NCI-H748 (cell line): ENCODE measurements around the gene KCNQ1.

Source experiments
- DNase-seq: peaks from one replicate; lab custom pipeline; 2025; ENCODE audit not compliant: unreplicated experiment; lab: John Stamatoyannopoulos, UW

The KCNQ1 gene

DNA sequence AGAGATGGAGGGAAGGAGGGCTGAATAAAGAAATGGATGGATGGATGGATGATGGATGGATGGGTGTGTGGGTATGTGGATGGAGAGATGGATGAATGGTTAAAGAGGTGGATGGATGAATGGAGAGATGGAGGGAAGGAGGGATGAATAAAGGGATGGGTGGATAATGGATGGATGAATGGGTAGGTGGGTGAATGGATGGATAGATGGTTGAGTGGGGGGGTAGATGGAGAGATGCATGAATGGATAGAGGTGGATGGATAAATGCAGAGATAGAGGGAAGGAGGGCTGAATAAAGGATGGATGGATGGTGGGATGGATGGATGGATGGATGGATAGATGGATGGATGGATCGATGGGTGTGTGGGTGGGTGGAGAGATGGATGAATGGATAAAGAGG, 369.2 kb downstream of the KCNQ1 start:
- DNase-seq: no peak

DNA sequence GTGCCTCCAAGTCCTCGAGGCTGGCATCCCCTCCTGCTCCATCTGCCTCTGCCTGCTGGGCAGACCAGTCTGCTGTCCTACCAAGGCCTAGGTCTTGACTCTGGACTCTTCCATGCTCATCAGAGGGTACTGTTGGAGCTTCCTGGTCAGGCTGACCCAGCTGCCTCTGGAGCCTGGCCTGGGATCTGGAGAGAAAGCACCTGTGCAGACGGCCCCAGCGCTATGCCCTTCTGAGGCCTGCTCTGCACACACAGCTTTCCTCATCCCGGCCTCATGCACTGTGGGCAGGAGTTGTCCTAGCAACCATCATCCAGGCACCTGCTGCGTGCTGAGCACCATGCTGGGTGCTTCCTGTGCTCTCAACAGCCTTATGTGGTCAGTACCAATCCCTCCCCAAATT, 369.9 kb downstream of the KCNQ1 start:
- peak; percentile 40 for DNase-seq

DNA sequence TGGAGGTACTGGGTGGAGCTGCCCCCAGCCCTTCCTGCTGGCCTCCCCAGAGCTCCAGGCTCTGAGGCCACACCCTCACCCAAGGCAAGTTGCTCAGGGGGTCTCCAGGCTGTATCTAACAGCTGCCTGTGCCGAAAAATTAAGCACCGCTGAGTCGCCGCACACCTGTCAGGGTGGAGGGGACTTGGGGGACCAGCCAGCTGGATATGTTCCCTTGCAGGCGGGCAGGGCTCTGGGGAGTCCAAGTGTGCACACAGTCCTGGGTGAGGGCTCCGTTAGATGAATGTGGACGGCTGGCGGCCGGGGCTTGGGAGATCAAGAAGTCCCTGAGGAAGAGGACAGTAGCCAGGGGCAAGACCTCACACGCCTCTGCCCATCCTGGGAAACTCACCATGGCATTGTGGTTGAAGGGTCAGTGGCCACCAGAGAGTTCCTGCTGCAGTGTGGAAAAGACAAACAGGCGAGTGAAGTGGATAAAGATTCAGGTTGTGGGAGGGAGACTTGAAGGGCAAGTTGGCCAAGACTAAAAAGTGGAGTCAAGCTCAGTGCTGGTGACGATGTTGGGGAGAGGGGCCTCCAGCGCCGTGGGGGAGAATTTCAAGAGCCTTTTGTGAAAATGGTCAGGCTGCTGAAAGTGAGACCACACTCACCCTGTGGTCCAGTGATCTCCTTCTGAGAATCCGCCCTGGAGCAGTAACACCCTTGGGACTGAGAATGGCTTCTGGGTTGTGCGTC, 371.1 kb downstream of the KCNQ1 start:
- DNase-seq: no peak

DNA sequence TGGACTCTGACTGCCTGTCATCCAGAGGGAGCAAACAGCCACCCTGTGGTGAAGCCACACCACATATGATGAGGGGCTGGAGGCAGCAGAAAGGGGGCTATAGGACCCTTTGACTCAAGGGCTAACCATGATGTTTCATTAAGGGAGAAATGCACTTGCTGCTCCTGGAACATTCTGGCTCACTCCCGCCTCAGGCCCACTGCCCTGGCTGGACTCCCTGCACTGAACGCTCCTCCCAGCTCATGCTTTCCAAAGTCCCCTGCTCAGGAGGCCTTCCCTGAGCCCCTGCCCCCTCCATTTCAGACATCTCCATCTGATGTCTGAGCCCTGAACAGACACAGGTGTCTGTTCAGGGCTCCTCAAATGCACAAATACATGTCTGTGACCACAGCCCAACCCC, 371.7 kb downstream of the KCNQ1 start:
- no peak for DNase-seq

DNA sequence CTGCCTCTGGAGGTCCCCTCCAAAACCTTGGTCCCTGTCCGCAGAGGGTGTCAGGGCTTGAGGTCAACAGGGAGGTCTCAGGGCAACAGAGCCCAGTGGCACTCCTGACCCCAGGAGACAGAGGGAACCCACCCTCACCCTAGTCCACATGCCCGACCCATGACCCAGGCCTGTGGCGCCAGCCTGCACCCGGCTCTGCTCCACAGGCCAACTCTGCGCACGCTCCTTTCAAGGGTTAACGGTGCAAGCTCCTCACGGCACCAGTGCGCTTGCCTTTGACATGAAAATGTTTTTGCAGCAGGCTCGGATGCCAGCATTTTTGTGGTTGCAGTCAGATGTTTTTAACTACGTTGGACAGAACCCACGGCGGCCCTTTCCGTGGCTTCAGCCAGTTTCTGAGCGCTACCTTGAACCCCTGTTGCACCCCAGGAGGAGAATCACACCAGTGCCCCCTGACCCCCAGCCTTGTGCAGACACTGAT, 372.2 kb downstream of the KCNQ1 start:
- DNase-seq: no peak

DNA sequence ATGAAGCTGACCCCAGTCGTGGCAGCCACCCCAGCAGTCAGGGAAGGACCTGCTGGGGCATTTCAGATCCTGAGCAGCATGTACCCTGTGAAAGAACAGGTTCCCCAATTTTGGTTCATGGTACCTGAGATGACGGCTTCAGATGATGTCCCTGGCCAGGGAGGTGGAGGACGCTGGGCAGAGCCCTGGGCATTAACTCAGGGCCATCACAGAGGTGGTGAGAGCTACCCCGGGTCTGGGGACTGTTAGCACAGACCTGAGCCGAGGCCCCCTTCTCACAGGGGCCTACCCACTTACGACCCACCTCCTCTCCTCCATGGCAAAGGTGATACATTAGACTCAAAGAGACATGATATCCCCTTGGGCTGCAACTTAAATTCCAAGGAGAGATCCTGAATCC, 372.6 kb downstream of the KCNQ1 start:
- no peak for DNase-seq

DNA sequence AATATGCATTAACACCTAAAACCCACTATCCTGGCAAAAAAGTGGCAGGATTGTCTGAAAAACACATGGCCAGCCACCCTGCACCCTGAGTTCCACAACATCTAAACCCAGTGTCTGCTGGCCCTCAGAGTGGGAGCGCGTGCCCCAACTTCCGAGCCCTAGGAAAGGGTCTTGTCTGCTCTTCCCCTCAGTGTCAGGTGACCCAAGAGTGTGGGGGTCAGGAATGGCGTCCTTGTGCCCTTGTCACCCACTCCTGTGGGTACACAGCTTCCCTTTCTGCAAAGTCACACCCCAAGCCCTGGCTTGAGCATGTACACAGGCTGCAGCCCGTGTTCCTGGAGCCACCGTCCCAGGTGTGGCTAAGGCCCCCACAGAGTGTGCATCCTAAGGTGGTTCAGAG, 373.2 kb downstream of the KCNQ1 start:
- DNase-seq: no peak

DNA sequence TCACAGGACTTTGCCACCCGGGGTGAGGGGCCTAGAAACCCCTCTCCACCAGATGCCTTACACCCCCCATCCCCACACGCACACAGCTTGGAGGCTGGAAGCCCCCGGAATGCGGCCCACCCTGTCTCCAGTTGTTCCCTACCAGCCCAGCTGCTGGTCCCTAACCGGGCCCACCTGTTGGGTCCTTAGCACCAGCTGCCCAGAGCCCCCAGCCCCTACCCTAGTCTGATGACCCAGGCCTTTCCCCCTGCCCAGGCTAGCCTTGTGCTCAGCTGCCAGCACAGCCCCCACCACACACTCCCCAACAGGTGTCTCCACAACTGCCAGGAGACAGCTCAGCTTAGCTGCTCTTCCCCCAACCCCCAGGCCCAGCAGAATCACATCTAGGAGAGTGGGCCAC, 373.7 kb downstream of the KCNQ1 start:
- DNase-seq: no peak

DNA sequence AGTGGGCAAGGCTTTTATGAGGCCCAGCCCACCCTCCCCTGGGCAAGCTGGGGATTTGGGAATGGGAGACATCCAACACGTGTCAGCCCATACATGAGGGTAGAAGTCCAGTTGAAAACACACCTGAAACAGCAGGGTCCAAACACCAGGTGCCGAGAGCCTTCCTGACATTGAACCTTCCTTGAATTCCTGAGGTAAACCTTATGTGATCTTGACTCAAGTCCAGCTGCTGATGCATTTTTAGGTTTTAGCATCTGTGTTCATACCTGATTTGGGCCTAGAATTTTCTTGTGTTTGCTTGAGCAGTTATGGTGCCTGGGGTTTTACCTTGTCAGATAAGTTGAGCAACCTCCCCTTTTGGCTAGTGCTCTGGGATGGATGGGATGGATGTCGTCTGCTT, 374.5 kb downstream of the KCNQ1 start:
- DNase-seq: no peak

DNA sequence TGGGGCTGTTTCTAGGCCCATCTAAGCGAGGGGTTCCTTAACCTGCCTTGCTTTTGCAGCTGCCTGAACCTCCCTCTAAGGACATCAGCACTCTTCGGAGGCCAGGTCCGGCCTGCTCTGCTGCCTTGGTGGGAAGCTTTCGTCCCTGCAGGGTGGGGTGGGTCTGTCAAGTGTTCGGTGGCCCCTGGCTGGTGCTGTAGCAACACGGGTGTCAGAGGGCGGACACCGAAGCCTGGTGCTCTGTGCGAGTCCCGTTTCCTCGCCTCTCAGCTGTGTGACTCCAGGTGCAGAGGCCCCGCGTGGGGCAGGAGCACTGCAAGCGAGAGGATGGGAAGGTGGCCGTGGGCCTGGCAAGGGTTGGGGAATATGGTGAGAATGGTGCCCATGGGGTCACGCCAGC, 376.2 kb downstream of the KCNQ1 start:
- no peak for DNase-seq

DNA sequence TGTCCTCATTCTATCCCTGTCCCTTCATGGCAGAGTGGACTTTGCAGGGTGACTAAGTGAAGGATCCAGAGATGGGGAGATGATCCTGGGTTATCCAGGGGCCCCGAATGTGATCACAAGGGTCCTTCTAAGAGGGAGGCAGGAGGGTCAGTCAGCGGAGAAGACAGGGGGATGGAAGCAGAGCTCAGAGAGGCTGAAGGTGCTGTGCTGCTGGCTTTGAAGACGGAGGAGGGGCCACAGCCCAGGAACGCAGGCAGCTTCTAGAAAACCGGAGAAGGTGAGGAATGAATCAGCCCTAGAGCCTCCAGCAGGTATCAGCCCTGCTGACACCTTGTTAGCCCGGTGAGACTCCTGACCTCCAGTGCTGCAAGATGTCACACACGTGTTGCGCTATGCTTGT, 377.1 kb downstream of the KCNQ1 start:
- no peak for DNase-seq

DNA sequence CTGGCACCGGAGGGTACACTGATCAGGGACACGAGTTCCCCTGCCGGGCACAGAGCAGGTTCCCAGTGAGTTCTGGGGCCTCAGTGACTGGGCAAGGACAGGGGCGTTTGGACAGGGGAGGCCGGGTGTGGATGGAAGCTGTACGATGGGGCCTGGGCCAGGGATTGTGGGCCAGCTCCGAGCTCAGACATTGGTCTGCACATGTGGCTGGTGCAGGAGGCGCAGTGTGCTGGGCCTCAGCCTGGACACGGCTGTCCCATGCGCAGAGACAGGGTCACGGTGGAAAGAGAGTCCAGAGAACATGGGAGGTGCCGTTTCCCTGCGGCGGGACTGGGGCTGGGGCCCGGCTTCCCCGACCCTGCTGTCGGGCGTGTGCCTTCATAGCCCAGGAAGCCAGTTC, 380.0 kb downstream of the KCNQ1 start:
- no peak for DNase-seq

DNA sequence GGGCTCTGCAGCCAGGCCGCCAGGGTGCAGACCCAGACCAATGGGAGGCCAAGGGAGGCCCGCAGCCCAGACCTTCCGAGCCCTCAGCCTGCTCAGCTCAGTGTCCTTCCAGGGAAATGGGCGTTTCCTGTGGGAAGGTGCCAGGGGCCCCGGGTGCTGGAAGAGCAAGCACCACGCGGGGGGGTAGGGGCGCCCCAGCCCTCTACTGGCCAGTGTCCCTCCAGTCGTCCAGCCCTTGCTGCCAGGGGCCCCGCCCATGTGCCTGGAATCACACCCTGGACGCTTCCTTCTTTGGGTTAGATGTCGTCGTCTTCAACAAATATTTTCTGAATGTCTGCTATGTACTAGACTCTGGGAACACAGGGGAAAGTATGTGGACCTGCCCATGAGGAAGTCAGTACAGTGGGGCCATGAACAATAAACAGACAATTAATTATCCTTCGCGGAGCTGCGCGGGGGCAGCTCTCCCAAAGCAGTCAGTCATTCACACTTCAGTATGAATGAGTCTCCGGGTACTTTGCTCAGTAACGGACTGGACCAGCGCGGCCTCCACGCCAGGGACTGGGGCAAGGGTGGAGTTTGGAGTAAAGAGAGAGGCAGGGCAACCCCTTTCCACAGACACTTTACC, 380.6 kb downstream of the KCNQ1 start:
- DNase-seq: no peak

DNA sequence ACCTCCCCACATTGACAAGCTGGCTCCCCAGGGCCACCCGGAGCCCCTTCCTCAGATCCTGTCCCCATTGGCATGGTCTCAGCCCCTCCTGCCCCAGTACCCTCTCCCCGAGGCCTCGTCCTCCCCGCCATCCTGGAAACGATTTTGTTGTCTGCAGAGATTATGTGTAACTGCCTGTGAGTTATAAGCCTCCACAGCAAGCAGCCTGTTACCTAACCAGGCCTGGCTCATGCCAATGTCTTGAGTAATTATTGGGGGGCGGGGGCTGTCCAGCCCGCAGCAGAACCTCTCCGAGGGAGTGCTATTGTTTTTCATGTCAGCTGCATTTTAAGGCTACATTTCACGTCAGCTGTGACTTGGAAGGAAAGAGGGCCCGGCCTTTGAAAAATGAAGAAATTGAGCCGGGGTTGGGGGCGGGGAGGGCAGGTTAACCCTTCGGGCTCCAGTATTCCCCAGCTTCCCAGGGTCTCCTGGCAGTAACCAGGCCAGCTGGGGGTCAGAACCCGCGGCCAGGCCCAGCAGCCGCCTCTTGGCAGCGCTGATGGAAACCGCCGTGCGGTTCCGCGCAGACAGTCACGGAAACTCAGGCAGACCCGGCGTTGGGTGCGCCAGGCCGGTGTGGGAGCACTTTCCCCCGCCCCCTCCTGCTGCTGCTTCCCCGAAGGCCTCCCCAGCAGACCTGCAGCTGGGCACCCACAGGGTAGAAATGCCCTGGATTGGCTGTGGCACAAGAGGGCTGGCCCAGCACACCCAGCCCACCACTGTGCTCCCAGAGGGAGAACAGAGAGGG, 381.3 kb downstream of the KCNQ1 start:
- no peak for DNase-seq

DNA sequence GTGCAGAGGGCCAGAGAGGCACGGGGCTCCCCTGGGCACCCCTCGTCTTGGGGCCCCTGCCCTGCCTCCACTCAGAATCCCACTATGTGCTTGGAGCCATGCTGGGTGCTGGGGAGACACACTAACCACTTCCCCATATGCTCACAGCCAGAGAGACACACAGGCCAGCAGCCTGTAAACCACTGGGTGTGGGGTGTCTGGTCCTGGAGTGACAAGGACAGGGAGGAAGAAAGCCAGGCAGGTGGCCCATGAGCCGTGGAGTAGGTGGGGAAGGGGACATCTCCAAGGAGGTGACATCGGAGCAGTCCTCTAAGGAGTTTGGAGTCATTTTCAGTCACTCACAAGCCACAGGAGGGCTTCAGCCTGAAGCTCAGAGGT, 381.9 kb downstream of the KCNQ1 start:
- DNase-seq: no peak

DNA sequence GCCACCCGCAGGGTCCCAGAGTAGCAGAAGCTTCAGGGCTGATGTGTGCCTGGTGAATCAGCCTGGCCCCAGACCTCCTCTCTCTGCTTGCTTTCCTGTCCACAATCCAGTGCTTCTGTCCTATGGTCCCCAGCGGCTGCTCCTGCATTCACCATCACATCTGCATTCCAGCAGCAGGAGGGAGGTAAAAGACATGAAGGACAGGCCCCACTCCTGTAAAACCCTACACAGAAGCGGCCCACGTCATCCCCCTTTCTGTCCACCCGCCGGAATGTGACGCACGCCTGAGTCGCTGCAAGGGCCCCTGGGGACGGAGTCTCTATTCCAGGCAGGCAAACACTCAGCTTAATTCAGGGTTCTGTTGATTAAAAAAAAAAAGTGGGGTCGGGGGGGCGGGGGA, 382.4 kb downstream of the KCNQ1 start:
- DNase-seq: no peak

DNA sequence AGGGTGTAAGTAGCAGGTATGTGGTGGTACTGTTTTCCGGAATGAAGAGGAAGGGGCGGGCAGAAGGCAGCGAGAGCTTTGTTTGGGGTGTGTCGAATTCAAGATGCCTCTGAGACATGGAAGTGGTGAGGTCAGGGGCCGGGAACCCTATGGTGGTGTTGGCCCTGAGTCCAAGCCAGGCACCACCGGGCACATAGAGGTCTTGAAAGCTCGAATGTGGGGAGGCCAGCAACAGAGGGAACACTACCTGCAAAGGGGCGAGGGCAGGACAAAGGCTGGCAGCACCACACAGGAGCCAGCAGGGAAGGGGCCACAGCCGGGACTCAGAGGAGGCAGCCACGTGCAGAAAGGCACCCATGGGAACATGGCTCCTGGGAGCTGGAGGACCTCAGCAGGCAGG, 383.0 kb downstream of the KCNQ1 start:
- no peak for DNase-seq

DNA sequence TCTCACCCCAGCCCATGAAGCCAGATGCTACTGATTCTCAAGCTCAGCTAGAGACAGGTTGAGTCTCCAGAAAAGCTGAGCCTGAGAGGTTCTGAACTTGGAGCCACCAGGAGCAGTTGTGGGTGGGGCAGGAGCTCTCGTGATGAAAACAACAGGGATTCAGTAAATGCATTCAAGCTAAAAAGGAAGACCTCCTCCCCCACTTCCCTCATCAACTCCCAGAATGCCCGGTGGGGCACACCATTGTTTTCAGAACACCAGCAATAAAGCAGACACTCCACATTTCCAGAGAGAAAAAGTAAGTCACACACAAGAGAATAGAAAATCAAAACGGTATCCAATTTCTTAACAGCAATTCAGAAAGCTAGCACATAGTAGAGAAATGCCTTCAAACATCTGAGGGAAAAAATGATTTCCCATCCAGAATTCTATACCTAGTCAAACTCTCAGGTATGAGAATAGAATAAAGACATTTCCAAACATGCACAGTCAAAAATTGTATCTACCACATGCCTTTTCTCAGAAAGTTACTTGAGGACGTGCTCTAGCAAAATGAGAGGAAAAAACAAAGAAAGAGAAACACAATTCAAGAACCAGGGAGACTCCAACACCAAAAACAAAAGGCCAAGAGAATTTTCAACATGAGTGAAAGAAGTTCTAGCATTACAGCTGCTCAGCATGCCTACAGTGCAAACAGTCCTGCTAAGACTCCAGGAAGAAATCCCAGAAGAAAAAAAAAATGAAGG, 383.9 kb downstream of the KCNQ1 start:
- no peak for DNase-seq

DNA sequence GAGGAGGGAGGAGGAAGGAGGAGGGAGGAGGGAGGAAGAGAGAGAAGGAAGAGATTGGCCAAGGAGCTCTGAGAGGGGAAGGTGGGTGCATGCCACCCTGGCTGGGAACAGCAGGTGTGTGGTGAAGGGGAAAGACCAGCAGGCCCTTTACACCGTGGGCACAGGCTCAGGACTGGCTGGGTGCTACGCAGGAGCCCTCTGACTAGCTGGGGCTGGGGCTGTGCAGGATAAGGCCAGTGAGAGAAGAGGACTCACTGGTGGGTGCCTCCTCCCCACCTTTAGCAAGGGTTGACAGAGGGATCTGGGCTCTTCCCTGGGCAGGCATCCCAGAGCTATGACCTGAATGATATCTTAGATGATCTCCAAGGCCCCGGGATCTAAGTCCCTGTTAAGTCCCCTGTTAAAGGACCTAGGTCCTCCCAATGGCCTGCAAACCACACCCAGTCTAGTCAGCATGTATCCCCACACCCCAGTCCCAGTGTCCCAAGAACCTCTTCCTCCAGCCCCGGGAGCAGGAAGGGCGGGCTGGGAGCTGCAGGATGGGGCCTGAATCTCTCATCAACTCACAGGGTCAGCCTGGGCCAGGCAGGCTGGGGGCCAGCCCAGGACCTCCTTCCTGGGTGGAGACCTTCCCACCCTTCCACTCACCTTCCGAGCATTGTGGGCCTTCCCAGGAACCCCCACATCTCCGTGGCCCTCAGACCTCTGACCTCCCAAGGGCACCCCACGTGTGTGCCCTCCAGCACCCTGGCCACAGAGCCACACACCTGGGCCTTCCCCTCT, 385.4 kb downstream of the KCNQ1 start:
- DNase-seq: no peak

DNA sequence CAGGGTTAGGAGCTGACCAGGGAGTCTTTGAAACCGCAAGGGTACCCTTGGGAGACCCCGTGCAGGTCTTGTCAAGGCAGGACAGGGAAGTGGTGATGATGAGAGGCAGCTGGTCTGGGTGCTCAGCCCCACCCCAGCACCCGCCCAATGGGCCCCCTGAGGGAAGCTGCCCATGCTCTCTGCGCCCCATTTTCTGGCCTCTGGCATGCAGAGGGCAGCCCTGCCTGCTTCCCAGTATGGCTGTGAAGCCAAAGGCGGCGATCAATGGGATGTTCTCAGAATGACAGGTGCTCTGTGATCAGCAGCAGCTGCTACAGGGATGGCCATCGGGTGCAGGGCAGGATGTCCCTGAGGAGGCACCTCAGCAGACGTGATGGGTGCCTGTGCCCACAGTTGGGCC, 386.1 kb downstream of the KCNQ1 start:
- no peak for DNase-seq
